Loucy (cell line): ENCODE results near the gene ARL14.
A peak's percentile ranks its signal among the peaks of the same experiment; 100 is the strongest.

ENCODE experiments used
- H2AFZ ChIP-seq: fragments of 200-600 bp; sonication (generic); 2 replicates; pipeline ENCODE4 v1.6.0; 2016; ENCODE audit warnings: antibody characterized with exemption, mild to moderate bottlenecking, low read length, moderate library complexity
- H3F3A ChIP-seq: fragments of 200-600 bp; 2 replicates; pipeline ENCODE4 v1.6.0; 2016; ENCODE audit warnings: antibody characterized with exemption, low read depth, mild to moderate bottlenecking
- H3K27me3 ChIP-seq: fragments of 200-600 bp; sonication (generic); 2 replicates; pipeline ENCODE4 v1.6.1; 2014; ENCODE audit warnings: low read length, mild to moderate bottlenecking; ENCODE audit not compliant: insufficient read depth, poor library complexity, severe bottlenecking
- H3K36me3 ChIP-seq: fragments of 200-600 bp; sonication (generic); 2 replicates; pipeline ENCODE4 v1.6.1; 2016; ENCODE audit warnings: low read length; ENCODE audit not compliant: insufficient read depth
- H3K4me1 ChIP-seq: fragments of 200-600 bp; sonication (generic); 2 replicates; pipeline ENCODE4 v1.5.1; 2014; ENCODE audit warnings: low read length, mild to moderate bottlenecking; ENCODE audit not compliant: insufficient read depth, poor library complexity, severe bottlenecking
- H3K4me2 ChIP-seq: fragments of 200-600 bp; sonication (generic); 2 replicates; pipeline ENCODE4 v1.6.0; 2014; ENCODE audit warnings: antibody characterized with exemption, low read length, low read depth, mild to moderate bottlenecking; ENCODE audit not compliant: poor library complexity, severe bottlenecking
- H3K4me3 ChIP-seq: fragments of 200-600 bp; sonication (generic); 2 replicates; pipeline ENCODE4 v1.5.1; 2014; ENCODE audit warnings: low read length, mild to moderate bottlenecking, mixed read lengths; ENCODE audit not compliant: poor library complexity, severe bottlenecking
- H3K79me2 ChIP-seq: fragments of 200-600 bp; sonication (generic); 2 replicates; pipeline ENCODE4 v1.6.1; 2014; ENCODE audit warnings: low read length; ENCODE audit not compliant: insufficient read depth
- H3K9ac ChIP-seq: fragments of 200-600 bp; sonication (generic); 2 replicates; pipeline ENCODE4 v1.6.0; 2014; ENCODE audit warnings: mild to moderate bottlenecking, low read depth, low read length, moderate library complexity; ENCODE audit not compliant: poor library complexity, severe bottlenecking
- H3K9me2 ChIP-seq: fragments of 200-600 bp; sonication (generic); replicated peaks from 2 replicates; pipeline ENCODE4 v1.6.1; 2016; ENCODE audit warnings: low read depth, low read length, mixed read lengths
- H3K9me3 ChIP-seq: fragments of 200-600 bp; sonication (generic); 2 replicates; pipeline ENCODE4 v1.6.1; 2014; ENCODE audit warnings: mild to moderate bottlenecking, antibody characterized with exemption, low read length, low read depth; ENCODE audit not compliant: insufficient read depth
- H4K20me1 ChIP-seq: fragments of 200-600 bp; sonication (generic); 2 replicates; pipeline ENCODE4 v1.6.0; 2014; ENCODE audit warnings: antibody characterized with exemption, low read length, mild to moderate bottlenecking; ENCODE audit not compliant: insufficient read depth, poor library complexity, severe bottlenecking
- CTCF ChIP-seq: fragments of 200-600 bp; sonication (generic); conservative IDR thresholded peaks from 2 replicates; pipeline ENCODE4 v1.5.1; 2014; ENCODE audit warnings: mild to moderate bottlenecking, antibody characterized with exemption, low read length
- EZH2phosphoT487 ChIP-seq: fragments of 200-600 bp; IDR thresholded peaks from 2 replicates; pipeline ENCODE4 v1.6.1; 2018; ENCODE audit warnings: antibody characterized with exemption, mild to moderate bottlenecking, moderate library complexity, borderline replicate concordance

Gene ARL14

GRCh38 chr3:160675566-160676124 is 1.3 kb upstream of the ARL14 start:
- no peaks in the 10 kb centered on the region for H3K9me2 ChIP-seq
- H3K79me2 ChIP-seq, result no peaks in the 10 kb centered on the region
- H4K20me1 ChIP-seq, result no peaks in the 10 kb centered on the region
- TF ChIP-seq CTCF (no peak), EZH2phosphoT487 (no peak)
- no peaks in the 10 kb centered on the region for H3K4me1 ChIP-seq
- H3K27me3 ChIP-seq, result no peaks in the 10 kb centered on the region
- H2AFZ ChIP-seq, result no peak overlapping the region
- H3K9me3 ChIP-seq, result no peaks in the 10 kb centered on the region
- H3K9ac ChIP-seq, result no peak overlapping the region
- H3K36me3 ChIP-seq, result no peaks in the 10 kb centered on the region
- no peak overlapping the region for H3K4me2 ChIP-seq
- no peaks in the 10 kb centered on the region for H3F3A ChIP-seq
- H3K4me3 ChIP-seq, result no peak overlapping the region

GRCh38 chr3:160677459-160677881 is 510 bp downstream of the ARL14 start:
- H3K27me3 ChIP-seq, result no peaks in the 10 kb centered on the region
- H3K4me2 ChIP-seq, result no peak overlapping the region
- H4K20me1 ChIP-seq, result no peaks in the 10 kb centered on the region
- no peak overlapping the region for H2AFZ ChIP-seq
- TF ChIP-seq CTCF, result no peak
- no peak for TF ChIP-seq EZH2phosphoT487
- H3K4me3 ChIP-seq, result no peak overlapping the region
- no peak overlapping the region for H3K9ac ChIP-seq
- no peaks in the 10 kb centered on the region for H3K36me3 ChIP-seq
- H3K9me3 ChIP-seq, result no peaks in the 10 kb centered on the region
- no peaks in the 10 kb centered on the region for H3K79me2 ChIP-seq
- H3K9me2 ChIP-seq, result no peaks in the 10 kb centered on the region
- H3K4me1 ChIP-seq, result no peaks in the 10 kb centered on the region
- no peaks in the 10 kb centered on the region for H3F3A ChIP-seq

- Histone ChIP-seq H3K9me2 (no peaks in the 10 kb centered on the region), H3K9me3 (no peaks in the 10 kb centered on the region), H3K4me1 (no peaks in the 10 kb centered on the region), H4K20me1 (no peaks in the 10 kb centered on the region), H3K27me3 (no peaks in the 10 kb centered on the region), H3K9ac (no peak overlapping the region), H3K36me3 (no peaks in the 10 kb centered on the region), H3F3A (no peaks in the 10 kb centered on the region), H3K4me3 (no peak overlapping the region), H2AFZ (peak overlapping the region; percentile 1; the same call in 1 of the 2 replicates), H3K79me2 (no peaks in the 10 kb centered on the region), H3K4me2 (no peak overlapping the region)
- TF ChIP-seq EZH2phosphoT487, result no peak
- TF ChIP-seq CTCF, result no peak
These were observed 1.4 kb downstream of the ARL14 start for GRCh38 chr3:160678292-160678842.
